ENCODE measurements around the gene CARD19.
"Not testable (repeated sequence)": the region's sequence is repeated elsewhere in the genome, so short reads cannot be mapped to it uniquely, and the experiment has no call there.

Gene CARD19

GRCh38 chr9:93107151-93107824 lies 11.3 kb downstream of the CARD19 start:
- no peak for DNase-seq (ENCODE audit: low spot score)

DNA sequence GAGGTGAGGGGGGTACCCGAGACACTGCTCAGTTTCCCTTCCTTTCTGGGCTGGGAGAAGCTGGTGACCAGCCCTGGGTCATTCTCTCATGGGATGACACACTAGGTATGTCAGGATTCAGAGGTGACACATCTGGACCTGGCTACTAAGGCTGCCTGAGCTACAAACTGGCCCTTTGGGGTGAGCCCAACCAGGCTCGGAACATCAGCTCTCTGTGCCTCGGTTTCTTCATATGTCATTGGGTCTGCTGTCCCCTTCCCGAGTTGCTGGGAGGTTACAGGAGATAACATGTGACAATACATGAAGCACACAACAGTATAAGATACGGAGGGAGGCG lies 11.8 kb downstream of the CARD19 start:
- no peak for DNase-seq (ENCODE audit: low spot score)

- no peak for DNase-seq (ENCODE audit: low spot score)
Observed at GRCh38 chr9:93108291-93109041, 12.4 kb downstream of the CARD19 start.

- no peak for DNase-seq (ENCODE audit: low spot score)
Observed at GRCh38 chr9:93110311-93110855, 14.4 kb downstream of the CARD19 start.

DNA sequence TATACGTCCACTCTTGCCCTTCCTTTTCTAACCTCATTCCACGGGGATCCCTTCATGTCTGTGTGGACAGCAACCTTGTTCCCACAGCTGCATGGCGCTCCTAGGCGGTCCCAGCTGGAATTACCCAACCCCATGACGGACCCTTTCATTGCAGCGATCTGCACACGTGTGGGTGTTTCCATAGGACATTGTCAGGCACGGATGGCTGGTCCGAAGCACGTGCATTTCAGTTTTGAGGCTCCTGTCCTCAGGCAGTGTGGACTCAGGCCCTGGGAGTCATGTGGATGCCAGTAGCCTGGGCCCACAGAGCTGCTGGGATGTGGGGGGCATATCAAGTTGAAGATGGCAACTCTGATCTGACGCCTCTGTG lies 15.0 kb downstream of the CARD19 start:
- DNase-seq (ENCODE audit: low spot score), result no peak

GRCh38 chr9:93111371-93112115 lies 15.5 kb downstream of the CARD19 start:
- peak; percentile 51 for DNase-seq (ENCODE audit: low spot score)

- no peak for DNase-seq (ENCODE audit: low spot score)
Observed at GRCh38 chr9:93112116-93112863, 16.3 kb downstream of the CARD19 start.

DNA sequence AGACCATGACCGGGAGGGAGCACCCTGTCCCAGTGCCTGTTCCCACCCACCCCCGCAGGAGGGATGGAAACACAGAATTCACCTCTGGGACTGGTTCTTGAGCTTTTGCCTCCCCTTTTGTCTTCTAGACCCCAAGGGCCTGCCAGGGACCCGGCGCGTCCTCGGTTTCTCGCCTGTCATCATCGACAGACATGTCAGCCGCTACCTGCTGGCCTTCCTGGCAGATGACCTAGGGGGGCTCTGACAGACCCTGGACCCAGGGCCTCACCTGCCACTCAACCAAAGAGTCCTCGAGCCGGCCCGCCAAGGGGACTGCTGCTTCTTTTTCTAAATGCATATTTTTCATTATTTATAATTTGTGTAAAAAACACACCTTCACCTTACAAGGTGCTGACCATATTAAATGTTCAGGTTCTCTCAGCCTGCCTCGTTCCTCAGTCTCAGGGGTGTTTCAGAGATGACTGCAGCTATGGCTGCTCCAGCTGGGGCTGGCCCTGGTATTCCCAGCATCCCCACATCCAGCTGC lies 16.9 kb downstream of the CARD19 start:
- no peak for DNase-seq (ENCODE audit: low spot score)

- DNase-seq (ENCODE audit: low spot score), result no peak
Observed at GRCh38 chr9:93114169-93114983, 18.4 kb downstream of the CARD19 start.

- DNase-seq (ENCODE audit: low spot score), result no peak
Observed at GRCh38 chr9:93114984-93115335, 18.9 kb downstream of the CARD19 start.

DNA sequence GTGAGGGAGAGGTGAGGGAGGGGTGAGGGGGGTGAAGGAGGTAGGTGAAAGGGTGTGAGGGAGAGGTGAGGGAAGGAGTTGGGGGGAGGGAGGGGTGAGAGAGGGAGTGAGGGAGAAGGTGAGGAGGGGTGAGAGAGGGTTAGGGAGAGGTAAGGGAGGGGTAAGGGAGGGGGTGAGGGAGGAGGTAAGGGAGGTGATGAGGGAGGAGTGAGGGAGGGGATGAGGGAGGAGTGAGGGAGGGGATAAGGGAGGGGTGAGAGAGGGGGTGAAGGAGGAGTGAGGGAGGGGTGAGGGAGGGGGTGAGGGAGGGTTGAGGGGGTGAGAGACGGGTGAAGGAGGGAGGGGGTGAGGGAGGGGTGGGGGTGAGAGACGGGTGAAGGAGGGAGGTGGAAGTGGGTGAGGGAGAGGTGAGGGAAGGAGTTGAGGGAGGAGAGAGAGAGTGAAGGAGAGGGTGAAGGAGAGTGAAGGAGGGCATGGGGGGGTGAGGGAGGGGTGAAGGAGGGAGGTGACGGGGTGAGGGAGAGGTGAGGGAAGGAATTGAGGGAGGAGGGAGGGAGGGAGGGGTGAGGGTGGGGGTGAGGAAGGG lies 19.6 kb downstream of the CARD19 start:
- no peak for DNase-seq (ENCODE audit: low spot score)

DNA sequence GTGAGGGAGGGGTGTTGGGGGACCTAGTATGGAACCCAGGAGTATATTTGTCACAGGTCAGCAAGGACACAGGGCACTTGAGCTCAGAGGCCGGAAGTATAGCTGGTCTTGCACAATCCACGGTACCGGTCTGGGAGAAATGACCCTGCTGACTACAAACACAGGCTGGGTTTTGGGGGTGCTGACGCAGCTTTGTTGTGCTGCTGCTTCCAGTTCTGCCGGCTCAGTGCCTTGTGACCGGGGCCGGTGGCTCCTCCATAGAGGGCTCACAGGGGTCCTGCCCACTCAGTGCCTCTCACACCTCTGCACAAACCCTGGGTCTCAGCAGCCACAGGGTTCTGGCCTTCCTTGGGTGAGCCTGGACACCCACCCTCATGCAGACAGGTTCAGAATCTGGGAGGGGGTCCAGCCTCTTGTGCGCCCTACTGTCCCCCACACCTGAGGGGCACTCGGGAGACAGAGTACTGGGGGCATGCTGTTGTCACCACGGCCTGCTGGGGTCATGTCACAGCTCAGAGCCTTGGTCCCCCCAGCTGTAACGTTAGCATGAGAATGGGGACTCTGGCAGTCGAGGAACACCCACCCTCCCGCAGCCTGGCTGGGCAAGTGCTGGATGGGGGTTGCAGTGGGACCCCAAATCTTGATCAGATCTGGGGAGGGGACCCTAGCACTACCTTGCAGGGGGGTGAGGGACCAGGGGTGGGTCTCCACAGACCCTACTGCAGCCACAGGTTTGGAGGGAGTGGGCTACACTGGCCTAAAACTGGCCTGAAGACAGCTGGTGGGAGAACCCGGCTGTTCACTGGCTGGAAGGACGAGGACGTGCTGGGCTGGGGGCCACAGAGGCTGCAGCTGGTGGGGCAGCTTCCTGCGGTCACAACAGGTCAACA lies 20.3 kb downstream of the CARD19 start:
- DNase-seq (ENCODE audit: low spot score), result no peak

- DNase-seq (ENCODE audit: low spot score), result not testable (repeated sequence)
Observed at GRCh38 chr9:93117521-93117920, 21.5 kb downstream of the CARD19 start.

DNA sequence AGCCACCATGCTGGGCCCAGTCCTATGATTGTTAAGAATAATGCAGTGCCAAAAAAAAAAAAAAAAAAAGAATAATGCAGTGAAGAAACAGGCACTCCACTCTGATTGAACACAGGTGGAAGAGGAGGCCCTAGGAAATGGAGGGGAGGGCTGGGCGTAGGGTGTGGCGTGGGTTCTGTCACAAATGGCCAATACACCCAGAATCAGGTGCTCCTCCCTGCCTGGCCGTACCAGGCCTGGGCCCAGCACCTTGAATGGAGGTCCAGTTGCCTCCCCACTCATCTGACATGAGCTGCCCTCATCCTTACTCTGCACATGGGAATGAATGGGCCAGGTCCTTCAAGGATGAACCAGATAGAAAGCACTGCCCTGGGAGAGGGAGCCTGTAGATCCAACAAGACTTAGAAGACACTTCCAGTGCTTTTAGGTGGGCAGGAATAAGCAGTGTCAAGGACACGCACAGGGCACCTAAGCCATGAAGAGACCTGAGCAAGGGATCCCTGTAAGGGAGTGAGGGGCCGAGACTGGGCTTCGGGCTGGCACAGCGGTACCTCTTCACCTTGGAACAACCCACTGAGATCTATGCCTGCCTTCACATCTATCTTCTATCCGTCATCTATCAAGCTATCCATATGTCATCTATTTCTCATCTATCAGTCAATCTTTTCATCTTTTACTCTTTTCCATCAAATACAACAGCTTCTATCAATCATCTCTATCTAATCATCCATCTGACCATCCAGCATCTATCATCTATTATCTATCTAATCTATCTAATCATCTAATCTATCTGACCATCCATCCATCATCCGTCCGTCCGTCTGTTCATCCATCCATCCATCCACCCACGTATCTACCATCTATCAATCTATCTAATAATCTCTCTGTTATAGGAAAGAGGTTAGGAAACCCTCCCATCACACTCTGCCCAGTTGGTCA lies 22.2 kb downstream of the CARD19 start:
- DNase-seq (ENCODE audit: low spot score), result no peak

DNA sequence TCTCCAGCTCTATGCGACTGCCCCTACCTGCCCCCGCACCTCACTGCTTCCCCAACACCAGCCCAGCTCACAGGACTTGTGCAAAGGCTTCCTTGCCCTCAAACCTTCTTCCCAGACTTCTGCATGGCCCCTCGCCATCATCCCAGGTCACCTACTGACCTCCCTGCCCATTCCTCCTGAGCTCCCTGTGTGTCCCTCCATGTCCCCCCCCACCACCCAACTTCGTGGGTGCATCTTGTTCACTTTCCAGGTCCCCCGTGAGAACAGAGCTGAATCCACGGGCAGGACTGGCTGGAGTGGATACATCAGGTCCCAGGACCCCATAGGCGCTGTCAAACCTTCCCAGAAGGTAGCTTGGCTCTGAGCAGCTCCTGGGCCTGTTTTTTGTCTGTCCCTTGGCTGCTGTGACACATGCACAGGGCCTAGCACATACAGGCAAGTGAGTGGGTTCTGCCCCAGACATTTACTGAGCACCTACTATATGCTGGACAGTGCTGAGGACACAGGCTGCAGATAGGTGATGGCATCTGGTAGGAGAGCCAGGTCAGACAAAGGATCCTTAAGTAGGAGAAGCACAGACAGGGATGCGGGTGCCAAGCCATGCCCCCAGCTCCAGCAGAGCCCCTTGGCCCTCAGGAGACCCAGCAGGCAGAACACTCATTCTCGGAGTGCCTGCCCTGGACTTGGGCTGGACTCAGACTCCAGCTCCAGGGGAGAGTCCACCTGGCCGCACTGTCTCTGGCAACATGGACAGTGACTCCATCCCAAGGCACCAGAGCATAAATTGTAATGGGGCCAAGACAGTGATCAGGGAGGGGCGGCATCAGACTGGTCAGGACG lies 23.1 kb downstream of the CARD19 start:
- no peak for DNase-seq (ENCODE audit: low spot score)

GRCh38 chr9:93119703-93119952 lies 23.6 kb downstream of the CARD19 start:
- no peak for DNase-seq (ENCODE audit: low spot score)

DNA sequence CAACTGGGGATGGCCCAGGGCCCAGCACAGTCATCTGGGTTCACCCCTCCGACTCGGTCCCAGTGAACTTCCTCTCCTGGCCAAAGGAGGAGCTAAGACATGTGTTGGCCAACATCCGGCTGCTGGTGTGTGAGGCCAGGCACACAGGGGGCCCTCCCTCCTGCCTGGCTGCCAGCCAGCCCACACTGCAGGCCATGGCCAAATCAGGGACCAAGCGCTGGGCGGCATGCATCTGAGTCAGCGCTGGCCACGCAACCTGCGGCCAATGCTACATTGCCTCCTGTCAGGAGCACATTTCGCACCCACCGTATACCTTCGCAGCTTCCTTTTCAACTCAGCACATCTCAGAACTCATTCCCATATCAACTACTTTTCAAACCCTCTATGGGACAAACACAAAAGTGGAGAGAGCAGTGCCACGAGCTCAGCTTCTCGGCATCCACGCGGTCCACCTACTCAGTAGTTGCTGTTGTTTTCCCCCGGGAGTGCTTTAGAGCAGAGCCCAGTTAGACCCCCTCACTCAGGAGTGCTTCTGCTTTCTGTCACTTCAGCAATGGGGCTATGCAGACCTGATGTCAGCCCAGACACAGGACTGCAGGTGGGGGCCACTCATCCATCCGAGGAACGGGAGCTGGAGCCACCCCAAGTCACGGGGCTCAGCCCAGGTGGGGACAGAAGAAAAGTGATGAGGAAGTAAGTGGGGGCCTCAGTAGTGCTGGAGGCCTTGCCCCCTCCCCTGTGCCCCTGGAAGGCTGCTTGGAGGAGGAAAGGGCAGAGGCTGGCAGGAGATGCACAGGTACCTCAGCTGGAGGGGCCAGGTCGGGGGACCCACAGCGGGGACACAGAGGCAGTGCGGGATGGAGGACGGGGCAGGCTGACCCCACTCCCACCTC lies 24.2 kb downstream of the CARD19 start:
- DNase-seq (ENCODE audit: low spot score), result peak; percentile 76
